Measurements from ENCODE around the gene OBP2B.
A peak's percentile ranks its signal among the peaks of the same experiment; 100 is the strongest.

OBP2B gene

GRCh38 chr9:133247632-133248031, 38.6 kb upstream of the OBP2B start:
- DNase-seq (ENCODE audit: low read depth): no peak
- no peak for TF ChIP-seq CTCF (IDR thresholded peaks at IDR 0.05; ENCODE audit: insufficient read depth, low read depth, low read length, missing control alignments)
- no peak overlapping the region for H3K4me3 ChIP-seq (ENCODE audit: low read depth, low read length)

GRCh38 chr9:133246991-133247390, 37.9 kb upstream of the OBP2B start:
- DNase-seq (ENCODE audit: low read depth): no peak
- no peak overlapping the region for H3K4me3 ChIP-seq (ENCODE audit: low read depth, low read length)
- TF ChIP-seq CTCF (IDR thresholded peaks at IDR 0.05; ENCODE audit: insufficient read depth, low read depth, low read length, missing control alignments): no peak

GRCh38 chr9:133246562-133246961, 37.5 kb upstream of the OBP2B start:
- TF ChIP-seq CTCF (IDR thresholded peaks at IDR 0.05; ENCODE audit: insufficient read depth, low read depth, low read length, missing control alignments): no peak
- DNase-seq (ENCODE audit: low read depth): no peak
- H3K4me3 ChIP-seq (ENCODE audit: low read depth, low read length): no peak overlapping the region

- no peak for DNase-seq (ENCODE audit: low read depth)
- no peak for TF ChIP-seq CTCF (IDR thresholded peaks at IDR 0.05; ENCODE audit: insufficient read depth, low read depth, low read length, missing control alignments)
- no peak overlapping the region for H3K4me3 ChIP-seq (ENCODE audit: low read depth, low read length)
Measured at GRCh38 chr9:133242991-133243390, 33.9 kb upstream of the OBP2B start.

GRCh38 chr9:133242241-133242640, 33.2 kb upstream of the OBP2B start:
- DNase-seq (ENCODE audit: low read depth): no peak
- TF ChIP-seq CTCF (IDR thresholded peaks at IDR 0.05; ENCODE audit: insufficient read depth, low read depth, low read length, missing control alignments): no peak

GRCh38 chr9:133239533-133240090, 30.6 kb upstream of the OBP2B start:
- no peak overlapping the region for H3K4me3 ChIP-seq (ENCODE audit: low read depth, low read length)
- no peak for TF ChIP-seq CTCF (IDR thresholded peaks at IDR 0.05; ENCODE audit: insufficient read depth, low read depth, low read length, missing control alignments)
- DNase-seq (ENCODE audit: low read depth): no peak

More at GRCh38 chr9:133242241-133242640, 33.2 kb upstream of the OBP2B start:
- H3K4me3 ChIP-seq (ENCODE audit: low read depth, low read length): no peak overlapping the region

GRCh38 chr9:133238851-133239532, 29.9 kb upstream of the OBP2B start:
- H3K4me3 ChIP-seq (ENCODE audit: low read depth, low read length): no peak overlapping the region
- TF ChIP-seq CTCF (IDR thresholded peaks at IDR 0.05; ENCODE audit: insufficient read depth, low read depth, low read length, missing control alignments): peak; percentile 52
- peak; percentile 58 for DNase-seq (ENCODE audit: low read depth)
